Stimulated activated CD4-positive, alpha-beta T cell treated with anti-CD3 and anti-CD28 coated beads, Interleukin-4, amount 100 ng/mL, for 1 hour (primary cell): ENCODE results near the gene INSC.

Experiments used
- DNase-seq: peaks from one replicate; pipeline ENCODE4 v3.0.0-alpha.2; 2020

Gene INSC

GRCh38 chr11:15224466-15224865, 109.7 kb downstream of the INSC start:
- no peak for DNase-seq

- no peak for DNase-seq
Measured at GRCh38 chr11:15227011-15227410, 112.3 kb downstream of the INSC start.

- DNase-seq = no peak
Measured at GRCh38 chr11:15228331-15228849, 113.7 kb downstream of the INSC start.

GRCh38 chr11:15229069-15229468, 114.3 kb downstream of the INSC start:
- no peak for DNase-seq

- no peak for DNase-seq
Measured at GRCh38 chr11:15232496-15232895, 117.8 kb downstream of the INSC start.

DNA sequence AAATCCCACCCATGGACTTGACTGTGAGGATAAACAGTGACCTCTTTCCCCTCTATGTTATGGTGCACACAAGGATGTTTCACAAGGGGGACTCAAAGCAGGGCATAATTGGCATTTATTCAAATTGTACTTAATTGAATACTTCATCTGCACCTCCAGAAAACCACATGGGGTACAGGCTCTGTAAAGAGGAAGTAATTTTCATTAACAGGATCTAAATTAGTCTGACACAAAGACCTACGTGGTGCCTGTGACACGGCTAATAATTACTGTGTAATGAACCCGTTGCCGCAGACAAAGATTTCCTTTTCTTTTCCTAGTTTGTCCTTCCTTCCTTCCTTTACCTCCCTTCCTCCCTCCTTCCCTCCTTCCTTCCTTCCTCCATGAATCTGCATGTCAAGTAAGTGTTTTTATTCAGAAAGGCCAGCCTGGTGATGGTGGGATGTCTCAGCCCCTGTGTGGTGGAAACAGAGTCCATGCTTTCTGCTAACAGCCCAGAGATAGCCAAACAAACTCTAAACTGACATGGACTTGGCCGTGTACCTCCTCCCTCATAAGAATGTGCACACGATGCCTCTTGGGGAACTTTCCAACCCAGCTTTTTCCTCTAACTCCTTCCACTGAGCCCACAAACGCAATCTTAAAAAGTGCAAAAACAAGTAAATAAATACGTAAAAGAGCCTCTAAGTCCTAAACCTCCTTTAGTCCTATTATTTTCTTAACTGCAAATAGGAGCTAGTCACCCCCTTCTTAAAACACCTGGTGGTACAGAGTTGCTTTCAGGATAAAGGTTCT, 118.8 kb downstream of the INSC start:
- no peak for DNase-seq

GRCh38 chr11:15234796-15235195, 120.1 kb downstream of the INSC start:
- DNase-seq = no peak

DNA sequence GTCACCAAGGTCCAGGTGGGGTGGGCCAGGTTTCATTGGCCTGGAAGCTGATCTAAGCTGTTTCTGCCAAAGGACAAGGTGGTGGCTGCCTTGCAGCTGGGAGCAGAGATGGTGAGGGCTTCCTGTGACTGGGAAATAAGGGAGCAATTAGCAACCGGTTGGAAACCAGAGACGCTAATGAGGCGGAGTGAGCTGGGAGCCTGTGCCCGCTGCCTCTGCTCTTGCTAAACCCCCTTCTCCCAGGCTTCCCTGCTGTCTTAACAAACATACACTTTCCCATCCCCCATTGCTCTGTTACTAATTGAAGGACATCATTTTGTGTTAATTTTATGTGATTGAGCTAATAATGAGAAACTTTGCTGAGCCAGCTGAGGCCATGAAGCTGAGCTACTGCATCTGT, 121.8 kb downstream of the INSC start:
- DNase-seq = no peak

DNA sequence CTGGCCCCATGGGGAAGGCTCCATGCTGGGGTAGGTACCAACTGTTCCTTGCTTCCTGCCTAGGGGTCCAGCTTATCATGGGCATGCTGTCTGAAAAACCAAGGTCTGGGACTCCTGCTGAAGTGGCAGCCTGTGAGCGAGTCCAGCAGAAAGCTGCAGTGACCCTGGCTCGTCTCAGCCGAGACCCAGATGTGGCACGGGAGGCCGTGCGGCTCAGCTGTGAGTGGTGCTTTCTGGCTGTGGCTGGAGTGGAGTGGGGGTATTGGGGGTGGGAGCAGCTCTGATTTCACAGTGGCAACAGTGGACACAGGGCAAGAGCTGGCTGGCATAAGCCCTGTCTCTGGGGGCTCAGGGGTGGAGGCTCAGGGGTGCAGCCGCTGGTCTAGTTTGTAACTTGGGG, 124.1 kb downstream of the INSC start:
- no peak for DNase-seq

DNA sequence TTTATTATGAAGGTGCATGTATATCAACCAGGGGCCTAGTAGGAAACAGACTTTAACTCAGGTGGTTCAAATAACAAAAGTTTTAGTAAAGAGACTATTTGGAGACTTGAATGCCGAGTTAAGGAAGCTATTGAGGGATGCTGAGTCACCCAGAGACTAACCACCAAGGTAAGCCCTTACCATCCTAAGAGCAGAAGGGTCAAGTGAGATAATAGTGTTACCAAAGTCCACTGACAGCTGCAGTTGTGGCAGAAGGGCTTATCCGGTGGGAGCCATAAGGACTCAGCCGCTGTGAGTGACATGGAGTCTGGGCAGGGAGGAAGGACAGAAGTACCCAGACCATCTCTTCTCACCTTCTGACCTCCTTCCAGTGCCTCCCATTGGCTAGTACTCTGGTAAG, 134.0 kb downstream of the INSC start:
- DNase-seq = no peak

DNA sequence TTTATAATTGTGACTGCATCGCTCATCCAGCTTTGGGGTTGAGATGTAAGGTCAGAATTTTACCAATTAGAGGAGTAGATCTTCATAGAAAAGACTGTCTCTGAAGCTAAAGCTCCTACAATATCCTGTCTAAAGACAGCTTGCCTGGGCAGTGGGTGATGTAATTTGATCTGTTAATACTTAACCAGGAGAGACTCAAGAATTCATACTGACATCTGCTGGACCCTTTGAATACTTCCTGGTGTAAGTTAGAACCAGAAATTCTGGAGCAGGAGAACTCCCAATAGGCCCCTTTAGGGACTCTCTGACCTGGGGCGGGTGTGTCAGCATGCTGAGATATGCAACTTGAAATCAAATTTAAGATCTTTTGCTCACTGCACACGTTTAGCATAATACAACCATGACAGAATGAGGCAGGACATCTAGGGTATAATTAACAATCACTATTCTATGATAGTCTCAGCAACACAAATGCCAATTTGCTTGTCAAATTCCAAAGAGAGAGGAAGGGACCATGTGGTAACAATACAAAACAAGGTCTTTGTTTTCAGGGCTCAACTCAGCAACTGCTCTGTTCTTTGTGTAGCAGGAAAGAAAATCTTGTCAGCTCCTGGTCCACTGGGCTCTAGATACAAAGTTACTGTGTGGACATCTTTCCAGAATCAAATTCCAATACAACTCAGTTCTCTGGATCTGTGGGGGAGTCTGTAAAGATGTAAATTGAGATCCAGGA, 143.9 kb downstream of the INSC start:
- DNase-seq = no peak

- no peak for DNase-seq
Measured at GRCh38 chr11:15266999-15267398, 152.3 kb downstream of the INSC start.

DNA sequence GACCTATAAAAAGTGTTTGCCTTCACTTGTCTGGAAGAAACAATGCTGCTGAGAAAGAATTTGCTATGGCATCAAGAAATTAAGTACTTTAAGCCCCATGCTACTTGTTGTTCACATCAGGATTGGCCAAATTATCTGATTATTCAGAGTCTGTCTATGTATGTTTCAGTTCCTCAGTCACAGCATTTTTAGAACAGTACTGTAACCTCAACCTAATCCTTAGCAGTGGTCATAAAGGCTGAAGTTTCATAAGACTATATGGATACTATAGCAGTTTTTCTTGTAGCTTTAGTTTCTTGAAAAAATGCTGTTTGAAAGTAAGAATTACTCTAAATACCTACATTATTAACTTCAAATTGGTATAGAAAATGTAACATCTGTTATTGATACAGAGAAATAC, 153.9 kb downstream of the INSC start:
- DNase-seq = no peak

- no peak for DNase-seq
Measured at GRCh38 chr11:15275141-15275540, 160.4 kb downstream of the INSC start.

GRCh38 chr11:15276621-15277020, 161.9 kb downstream of the INSC start:
- DNase-seq = no peak

- no peak for DNase-seq
Measured at GRCh38 chr11:15278128-15278527, 163.4 kb downstream of the INSC start.

DNA sequence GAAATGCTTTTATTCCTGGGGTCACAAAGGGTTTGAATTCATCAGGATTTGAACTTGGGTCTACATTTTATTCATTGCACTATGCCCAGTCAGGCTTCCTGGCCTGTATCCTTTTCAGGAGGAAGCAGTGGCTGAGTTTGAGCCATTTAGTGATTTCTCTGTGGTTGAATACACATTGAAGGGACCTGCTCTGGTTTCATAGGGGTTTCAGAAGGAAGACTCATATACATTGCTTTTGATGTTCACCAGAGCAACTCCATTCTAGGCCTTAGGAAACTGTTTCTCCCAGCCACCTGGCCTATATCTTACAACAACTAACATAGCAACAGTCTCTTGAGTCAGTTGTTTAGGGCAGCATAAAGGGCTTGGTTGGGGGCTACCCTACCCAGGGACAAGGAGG, 165.7 kb downstream of the INSC start:
- DNase-seq = no peak

- no peak for DNase-seq
Measured at GRCh38 chr11:15282754-15283153, 168.0 kb downstream of the INSC start.

GRCh38 chr11:15286465-15286864, 171.7 kb downstream of the INSC start:
- DNase-seq = no peak

DNA sequence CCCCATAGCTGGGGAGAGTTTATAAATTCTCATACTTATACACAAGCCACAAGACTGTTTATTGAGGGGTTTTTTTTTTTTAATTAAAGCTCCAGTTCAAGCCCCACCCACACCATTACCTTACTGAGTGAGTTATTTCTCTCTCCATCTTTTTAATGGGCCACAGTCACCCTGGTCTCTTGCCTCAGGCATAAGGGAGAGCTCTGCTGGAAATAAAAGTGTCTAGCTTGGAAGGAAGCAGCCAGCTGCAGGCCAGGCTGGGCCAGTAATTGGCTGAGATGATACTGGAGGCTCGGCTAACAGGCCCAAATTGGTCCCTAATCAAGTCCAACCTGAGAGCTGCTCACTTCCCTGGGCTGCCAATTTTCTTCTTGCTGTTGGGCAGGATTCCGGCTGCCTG, 174.1 kb downstream of the INSC start:
- DNase-seq = no peak

DNA sequence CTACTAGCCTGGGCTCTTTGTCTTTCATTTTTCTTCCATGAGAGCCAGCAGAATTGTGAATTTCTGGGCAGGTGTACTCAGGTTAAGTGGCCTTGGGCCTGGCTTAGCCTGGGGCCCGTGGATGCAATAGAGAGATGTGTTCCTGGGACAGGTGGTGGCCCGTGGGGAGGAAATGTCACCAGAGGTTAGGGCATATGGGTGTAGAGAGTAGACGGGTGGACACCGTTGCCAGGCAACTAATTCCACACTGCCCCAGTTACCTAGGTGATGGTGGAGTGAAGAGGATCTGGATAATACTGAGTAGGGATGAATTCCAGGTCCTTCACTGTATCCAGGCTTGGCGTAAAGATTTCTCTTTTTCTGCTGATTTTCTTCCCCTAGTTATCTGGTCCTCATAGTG, 175.0 kb downstream of the INSC start:
- DNase-seq = no peak

DNA sequence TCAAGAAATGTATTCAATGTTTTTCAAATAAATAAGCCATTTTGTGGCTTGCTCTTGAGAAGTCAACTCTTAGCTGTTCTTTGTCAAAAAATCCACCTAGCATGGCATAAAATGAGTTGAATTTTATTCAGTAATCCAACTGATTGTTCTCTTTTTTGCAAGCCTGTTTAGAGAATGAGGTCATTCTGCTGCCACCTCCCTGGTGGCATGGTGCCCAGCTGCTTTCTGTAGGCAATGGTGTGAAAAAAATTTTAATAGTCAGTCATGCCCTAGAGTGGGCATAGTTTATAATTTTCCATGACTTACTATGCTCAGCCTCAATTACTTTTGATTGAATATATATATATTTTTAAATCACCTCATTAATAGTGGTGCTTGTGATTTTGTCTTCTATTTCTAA, 177.2 kb downstream of the INSC start:
- DNase-seq = no peak

- DNase-seq = no peak
Measured at GRCh38 chr11:15293975-15294620, 179.4 kb downstream of the INSC start.

GRCh38 chr11:15295695-15296094, 181.0 kb downstream of the INSC start:
- DNase-seq = no peak
